Measurements from ENCODE around the gene HAUS3.

The HAUS3 gene

DNA sequence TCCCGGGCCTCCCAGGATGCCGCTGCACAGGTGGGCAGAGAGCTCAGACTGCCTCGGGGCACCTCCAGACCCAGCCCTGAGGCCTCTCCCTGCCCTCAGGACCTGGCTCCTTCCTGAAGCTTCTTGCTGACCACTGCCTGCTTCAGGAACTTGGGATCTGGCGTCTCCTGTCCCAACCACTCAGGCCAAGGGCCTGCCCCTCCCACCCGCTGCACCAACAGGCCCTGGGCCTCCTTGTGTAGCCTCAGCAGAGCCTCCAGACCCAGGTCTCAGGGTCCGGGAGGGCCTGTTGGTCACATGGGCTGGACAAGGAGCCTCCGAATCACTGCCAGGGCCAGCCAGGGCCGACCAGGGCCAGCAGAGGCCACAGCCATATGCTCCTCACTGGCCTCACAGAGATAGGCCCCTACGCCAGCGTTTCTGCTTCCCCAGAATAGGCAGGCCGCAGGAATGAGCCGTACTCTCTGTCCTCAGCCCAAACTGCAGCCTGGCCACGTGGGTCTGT, 17.2 kb upstream of the HAUS3 start:
- TF ChIP-seq CTCF (IDR thresholded peaks at IDR 0.05; ENCODE audit: extremely low read depth, insufficient read depth, missing control alignments): no peak
- in situ Hi-C loops (cut with MboI; ENCODE audit: low pct_unique_long_range_greater_than_20kb, low sequenced_read_pairs, unreplicated experiment): no loop called here
- no peak for DNase-seq (ENCODE audit: low spot score)

GRCh38 chr4:2258091-2259035, 16.4 kb upstream of the HAUS3 start:
- TF ChIP-seq CTCF (IDR thresholded peaks at IDR 0.05; ENCODE audit: extremely low read depth, insufficient read depth, missing control alignments): no peak
- in situ Hi-C loops (cut with MboI; ENCODE audit: low pct_unique_long_range_greater_than_20kb, low sequenced_read_pairs, unreplicated experiment): no loop called here
- DNase-seq (ENCODE audit: low spot score): no peak

DNA sequence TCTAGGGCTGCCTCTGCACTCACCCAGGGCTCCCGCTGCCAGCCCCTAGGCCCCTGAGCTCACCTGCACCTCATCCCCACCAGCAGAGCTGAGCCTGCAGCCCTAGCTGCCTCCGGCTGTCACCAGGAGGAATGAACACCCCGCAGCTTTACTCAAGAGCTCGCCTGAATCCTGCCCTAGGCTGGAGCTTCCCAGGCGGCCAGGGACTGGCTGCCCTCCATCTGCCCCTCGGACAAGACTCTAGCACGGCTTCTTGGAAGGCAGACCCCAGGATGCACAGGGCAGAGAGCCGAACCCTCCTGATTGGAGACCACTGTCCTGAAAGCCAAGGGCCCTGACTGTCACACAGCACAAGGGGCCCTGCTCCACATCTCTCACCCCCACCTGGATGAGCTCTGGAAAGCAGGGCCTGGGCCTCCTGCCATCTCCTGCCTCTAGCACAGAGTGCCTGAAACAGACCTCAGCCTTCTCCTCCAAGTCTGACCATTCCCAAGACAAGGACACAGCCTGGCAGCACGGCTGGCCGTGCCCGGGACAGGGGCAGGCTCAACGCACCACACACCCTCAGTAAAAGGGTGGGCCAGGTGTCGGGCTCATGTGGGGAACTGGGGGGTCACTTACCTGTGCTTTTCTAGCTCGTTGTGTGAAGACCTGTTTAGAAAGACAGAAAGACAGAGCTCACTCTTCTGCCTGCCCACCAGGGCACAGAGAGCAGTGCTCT, 15.6 kb upstream of the HAUS3 start:
- in situ Hi-C loops (cut with MboI; ENCODE audit: low pct_unique_long_range_greater_than_20kb, low sequenced_read_pairs, unreplicated experiment): no loop called here
- TF ChIP-seq CTCF (IDR thresholded peaks at IDR 0.05; ENCODE audit: extremely low read depth, insufficient read depth, missing control alignments): no peak
- DNase-seq (ENCODE audit: low spot score): no peak

- TF ChIP-seq CTCF (IDR thresholded peaks at IDR 0.05; ENCODE audit: extremely low read depth, insufficient read depth, missing control alignments): no peak
- no peak for DNase-seq (ENCODE audit: low spot score)
- in situ Hi-C loops (cut with MboI; ENCODE audit: low pct_unique_long_range_greater_than_20kb, low sequenced_read_pairs, unreplicated experiment): no loop called here
Measured at GRCh38 chr4:2256781-2257191, 14.9 kb upstream of the HAUS3 start.

DNA sequence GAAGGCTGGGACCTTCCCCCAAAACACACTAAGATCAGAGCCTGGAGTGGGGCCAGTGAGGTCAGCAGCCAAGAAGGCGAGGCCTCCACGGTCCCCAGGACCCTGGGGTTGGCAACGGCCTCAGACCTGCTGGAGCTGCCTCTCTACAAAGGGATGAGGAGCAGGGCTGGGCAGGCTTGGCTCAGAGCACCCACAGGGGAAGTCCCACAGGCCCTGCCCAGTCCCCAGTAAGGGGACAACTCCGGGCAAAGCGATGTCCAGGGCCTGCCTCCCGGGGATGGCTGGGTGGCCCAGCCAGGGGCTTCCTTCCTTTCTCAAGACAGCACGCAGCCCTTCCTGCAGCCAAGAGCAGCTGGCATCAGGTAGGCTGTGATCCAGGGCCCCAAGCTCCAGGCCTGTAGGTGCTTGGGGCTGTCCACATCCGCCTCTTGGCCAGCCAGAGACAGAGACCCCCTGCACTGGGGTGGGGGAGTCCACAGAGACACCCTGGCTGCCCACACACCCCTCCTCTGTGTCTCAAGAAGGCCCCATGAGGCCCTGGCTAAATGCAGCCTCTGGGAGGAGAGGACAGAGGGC, 14.3 kb upstream of the HAUS3 start:
- no peak for DNase-seq (ENCODE audit: low spot score)
- in situ Hi-C loops (cut with MboI; ENCODE audit: low pct_unique_long_range_greater_than_20kb, low sequenced_read_pairs, unreplicated experiment): no loop called here
- TF ChIP-seq CTCF (IDR thresholded peaks at IDR 0.05; ENCODE audit: extremely low read depth, insufficient read depth, missing control alignments): no peak

- in situ Hi-C loops (cut with MboI; ENCODE audit: low pct_unique_long_range_greater_than_20kb, low sequenced_read_pairs, unreplicated experiment): no loop called here
- no peak for TF ChIP-seq CTCF (IDR thresholded peaks at IDR 0.05; ENCODE audit: extremely low read depth, insufficient read depth, missing control alignments)
- DNase-seq (ENCODE audit: low spot score): no peak
Measured at GRCh38 chr4:2255501-2256155, 13.7 kb upstream of the HAUS3 start.
